GM20000 (cell line): ENCODE data around the gene CSF3R.

Source experiments
- DNase-seq: peaks from one replicate; pipeline ENCODE4 v3.0.0; 2012; ENCODE audit warnings: low spot score
- TF ChIP-seq, protein P1 (sequence below): IDR thresholded peaks from 2 replicates; pipeline ENCODE4 v1.5.1; 2012; ENCODE audit warnings: mild to moderate bottlenecking, control low read depth; ENCODE audit errors: extremely low read depth, missing control alignments

The CSF3R gene

DNA sequence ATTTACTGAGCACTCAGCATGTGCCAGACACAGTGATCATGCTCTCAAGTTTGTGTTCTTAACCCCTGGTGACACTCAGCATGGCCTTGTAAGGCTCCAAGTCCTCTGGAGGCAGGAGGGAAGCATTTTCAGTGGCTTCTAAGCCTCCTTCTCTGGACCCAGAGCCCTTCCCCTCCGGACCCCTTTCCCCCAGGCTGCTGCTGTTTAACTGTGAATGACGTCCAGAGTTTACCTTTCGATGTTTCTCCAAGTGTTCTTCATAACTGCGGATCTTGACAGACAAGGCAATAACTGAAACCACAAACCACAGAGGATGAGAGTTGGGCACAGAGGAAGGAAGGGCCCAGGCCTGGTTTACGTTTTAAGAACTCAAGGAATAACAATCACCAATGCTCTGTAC lies 25.0 kb downstream of the CSF3R start:
- TF ChIP-seq, protein P1, sequence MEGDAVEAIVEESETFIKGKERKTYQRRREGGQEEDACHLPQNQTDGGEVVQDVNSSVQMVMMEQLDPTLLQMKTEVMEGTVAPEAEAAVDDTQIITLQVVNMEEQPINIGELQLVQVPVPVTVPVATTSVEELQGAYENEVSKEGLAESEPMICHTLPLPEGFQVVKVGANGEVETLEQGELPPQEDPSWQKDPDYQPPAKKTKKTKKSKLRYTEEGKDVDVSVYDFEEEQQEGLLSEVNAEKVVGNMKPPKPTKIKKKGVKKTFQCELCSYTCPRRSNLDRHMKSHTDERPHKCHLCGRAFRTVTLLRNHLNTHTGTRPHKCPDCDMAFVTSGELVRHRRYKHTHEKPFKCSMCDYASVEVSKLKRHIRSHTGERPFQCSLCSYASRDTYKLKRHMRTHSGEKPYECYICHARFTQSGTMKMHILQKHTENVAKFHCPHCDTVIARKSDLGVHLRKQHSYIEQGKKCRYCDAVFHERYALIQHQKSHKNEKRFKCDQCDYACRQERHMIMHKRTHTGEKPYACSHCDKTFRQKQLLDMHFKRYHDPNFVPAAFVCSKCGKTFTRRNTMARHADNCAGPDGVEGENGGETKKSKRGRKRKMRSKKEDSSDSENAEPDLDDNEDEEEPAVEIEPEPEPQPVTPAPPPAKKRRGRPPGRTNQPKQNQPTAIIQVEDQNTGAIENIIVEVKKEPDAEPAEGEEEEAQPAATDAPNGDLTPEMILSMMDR: no peak
- no peak for DNase-seq

DNA sequence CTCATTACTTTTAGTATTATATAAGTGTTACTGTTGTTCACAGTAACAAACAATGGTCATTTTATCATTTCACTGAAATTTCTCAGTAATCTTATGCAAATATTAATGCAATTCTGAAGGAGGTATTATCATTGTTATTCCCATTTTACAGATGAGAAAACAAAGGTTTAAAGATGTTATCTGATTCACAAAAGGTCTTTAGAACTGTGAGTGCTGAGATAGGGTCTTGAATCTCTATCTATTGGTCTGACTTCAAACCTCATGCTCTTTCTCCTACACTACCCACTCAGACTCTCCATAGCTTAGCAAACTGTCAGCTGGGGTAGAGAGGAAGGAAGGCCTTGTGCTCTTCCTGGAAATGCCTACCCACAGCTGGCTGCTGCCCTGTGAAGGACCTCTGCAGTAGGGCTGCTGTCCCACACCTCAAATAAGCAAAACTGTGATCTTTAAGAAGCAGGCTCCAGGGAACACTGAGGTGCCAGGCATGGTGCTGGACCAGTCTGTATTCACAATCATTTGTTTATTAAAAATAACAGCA lies 26.3 kb downstream of the CSF3R start:
- no peak for DNase-seq
- TF ChIP-seq, protein P1: no peak

DNA sequence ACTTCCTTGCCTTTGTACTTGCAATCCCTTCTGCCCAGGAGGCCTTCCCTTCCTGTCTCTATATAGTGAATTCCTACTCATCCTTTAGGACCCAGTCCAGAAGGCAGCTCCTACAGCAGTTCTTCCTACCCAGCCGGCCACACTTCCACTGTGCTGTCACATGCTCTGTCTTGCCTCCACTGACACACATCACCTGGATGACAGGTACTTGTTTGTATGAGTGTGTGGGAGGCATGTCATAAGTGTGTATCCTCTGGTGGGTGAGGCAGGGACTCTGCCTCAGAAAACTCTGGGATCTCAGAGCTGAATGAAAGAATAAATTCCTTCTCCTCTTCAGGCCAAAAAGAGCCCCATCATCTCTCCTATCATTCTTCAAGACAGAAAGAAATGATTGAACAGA lies 27.3 kb downstream of the CSF3R start:
- no peak for DNase-seq
- TF ChIP-seq, protein P1: no peak

DNA sequence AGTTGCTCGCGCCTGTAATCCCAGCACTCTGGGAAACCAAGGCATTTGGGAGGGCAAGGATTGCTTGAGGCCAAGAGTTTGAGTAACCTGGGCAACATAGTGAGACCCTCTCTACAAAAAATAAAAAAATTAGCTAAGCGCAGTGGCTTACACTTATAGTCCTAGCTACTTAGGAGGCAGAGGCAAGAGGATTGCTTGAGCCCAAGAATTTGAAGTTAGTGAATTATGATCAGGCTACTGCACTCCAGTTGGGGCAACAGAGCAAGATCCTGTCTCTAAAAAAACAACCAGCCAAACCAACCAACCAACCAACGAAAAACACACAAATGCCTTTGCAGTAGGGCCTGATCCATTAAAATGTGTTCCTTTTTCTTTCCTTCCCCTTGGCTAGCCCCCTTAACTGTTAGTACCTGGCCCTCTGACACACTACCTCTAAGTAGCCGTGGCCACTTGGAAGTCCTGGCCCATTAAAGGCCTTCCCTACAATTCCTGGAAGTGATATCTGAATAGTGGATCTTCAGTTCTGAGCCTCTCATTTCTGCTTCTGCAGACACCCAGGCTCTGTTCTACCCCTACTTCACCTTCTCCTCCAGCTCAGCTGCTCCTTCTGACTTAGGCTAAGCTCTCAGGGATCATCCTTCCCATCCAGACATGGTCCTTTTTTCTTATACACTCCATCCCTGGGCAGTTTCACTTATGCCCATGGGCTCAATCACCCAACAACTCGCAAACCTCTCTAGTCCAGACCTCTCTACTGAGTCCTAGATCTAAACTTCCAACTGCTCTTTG lies 28.9 kb downstream of the CSF3R start:
- no peak for DNase-seq
- TF ChIP-seq, protein P1: no peak

DNA sequence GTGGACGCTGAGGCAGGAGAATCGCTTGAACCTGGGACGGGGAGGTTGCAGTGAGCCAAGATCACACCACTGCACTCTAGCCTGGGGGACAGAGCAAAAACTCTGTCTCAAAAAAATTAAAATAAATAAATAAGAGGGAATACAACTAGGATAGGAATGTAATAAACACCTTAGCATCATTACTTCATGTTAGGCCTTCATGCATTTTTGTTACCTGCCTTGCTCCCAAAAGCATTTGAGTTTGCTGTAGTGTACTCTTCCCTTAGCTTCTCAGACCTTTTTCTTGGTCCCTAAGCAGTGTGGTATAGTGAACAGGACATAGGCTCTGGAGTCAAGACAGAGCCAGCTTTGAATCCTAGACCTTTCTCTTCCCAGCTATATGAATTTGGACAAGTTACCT lies 29.7 kb downstream of the CSF3R start:
- TF ChIP-seq, protein P1: no peak
- no peak for DNase-seq

DNA sequence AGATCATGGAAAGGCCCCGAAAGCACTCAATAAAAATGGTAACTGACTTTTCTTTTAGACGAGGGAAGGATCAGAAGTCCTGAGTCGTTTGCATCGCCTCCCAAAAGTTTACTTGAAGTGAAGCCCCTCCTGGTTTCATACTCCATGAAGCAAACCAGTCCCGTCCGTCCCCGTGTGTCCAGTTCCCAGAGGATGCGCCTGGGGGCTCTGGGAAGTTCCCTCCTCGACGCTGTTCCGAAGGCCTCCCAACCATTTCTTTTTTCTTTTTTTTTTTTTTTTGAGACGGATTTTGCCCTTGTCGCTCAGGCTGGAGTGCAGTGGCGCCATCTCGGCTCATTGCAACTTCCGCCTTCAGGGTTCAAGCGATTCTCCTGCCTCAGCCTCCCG lies 31.8 kb downstream of the CSF3R start:
- no peak for DNase-seq
- TF ChIP-seq, protein P1: no peak

DNA sequence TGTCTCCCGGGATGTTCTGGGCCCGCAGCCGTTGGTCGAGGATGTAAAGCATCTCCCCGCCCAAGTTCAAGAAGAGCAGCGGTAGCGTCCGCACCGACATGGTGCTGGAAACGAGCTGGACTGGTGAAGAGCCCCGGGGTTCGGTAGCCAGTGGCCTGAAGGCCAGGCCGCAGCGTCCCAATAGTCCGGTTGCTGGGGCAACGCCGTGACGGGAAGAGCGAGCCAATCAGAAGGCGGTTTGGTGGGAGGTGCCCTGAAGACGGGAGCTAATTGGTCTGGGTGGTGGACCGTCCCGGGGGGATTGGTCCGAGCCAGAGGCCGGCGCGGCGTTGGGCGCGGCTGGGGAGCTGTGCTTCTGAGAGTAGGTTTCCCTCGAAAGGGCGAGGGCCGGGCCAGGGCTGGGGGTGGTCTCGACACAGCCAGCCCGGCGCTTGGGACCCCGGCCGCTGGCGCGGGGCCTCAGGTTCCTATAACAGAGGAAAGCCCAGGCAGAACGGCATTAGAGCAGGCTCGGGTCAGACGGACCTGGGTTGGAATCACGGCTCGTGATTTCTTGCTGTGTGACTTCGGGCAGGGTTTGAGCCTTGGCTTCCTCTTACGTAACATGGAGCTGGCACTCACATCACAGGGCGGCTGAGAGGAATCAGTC lies 32.3 kb downstream of the CSF3R start, which contains the start of gene OSCP1:
Gene OSCP1, minus strand, starts transcription at position 182 of the 649 bp plus-strand sequence. Its CDS starts 82 bp downstream, at position 100.
- peak; percentile 99 for DNase-seq
- TF ChIP-seq, protein P1: no peak
